DMS 273 (cell line): ENCODE measurements around the gene SETX.
"Not testable (repeated sequence)": the region's sequence is repeated elsewhere in the genome, so short reads cannot be mapped to it uniquely, and the experiment has no call there.

ENCODE experiments used
- DNase-seq: peaks from one replicate; lab custom pipeline; 2025; ENCODE audit not compliant: unreplicated experiment; lab: John Stamatoyannopoulos, UW

SETX gene, protein sequence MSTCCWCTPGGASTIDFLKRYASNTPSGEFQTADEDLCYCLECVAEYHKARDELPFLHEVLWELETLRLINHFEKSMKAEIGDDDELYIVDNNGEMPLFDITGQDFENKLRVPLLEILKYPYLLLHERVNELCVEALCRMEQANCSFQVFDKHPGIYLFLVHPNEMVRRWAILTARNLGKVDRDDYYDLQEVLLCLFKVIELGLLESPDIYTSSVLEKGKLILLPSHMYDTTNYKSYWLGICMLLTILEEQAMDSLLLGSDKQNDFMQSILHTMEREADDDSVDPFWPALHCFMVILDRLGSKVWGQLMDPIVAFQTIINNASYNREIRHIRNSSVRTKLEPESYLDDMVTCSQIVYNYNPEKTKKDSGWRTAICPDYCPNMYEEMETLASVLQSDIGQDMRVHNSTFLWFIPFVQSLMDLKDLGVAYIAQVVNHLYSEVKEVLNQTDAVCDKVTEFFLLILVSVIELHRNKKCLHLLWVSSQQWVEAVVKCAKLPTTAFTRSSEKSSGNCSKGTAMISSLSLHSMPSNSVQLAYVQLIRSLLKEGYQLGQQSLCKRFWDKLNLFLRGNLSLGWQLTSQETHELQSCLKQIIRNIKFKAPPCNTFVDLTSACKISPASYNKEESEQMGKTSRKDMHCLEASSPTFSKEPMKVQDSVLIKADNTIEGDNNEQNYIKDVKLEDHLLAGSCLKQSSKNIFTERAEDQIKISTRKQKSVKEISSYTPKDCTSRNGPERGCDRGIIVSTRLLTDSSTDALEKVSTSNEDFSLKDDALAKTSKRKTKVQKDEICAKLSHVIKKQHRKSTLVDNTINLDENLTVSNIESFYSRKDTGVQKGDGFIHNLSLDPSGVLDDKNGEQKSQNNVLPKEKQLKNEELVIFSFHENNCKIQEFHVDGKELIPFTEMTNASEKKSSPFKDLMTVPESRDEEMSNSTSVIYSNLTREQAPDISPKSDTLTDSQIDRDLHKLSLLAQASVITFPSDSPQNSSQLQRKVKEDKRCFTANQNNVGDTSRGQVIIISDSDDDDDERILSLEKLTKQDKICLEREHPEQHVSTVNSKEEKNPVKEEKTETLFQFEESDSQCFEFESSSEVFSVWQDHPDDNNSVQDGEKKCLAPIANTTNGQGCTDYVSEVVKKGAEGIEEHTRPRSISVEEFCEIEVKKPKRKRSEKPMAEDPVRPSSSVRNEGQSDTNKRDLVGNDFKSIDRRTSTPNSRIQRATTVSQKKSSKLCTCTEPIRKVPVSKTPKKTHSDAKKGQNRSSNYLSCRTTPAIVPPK (N-terminal part only)

DNA sequence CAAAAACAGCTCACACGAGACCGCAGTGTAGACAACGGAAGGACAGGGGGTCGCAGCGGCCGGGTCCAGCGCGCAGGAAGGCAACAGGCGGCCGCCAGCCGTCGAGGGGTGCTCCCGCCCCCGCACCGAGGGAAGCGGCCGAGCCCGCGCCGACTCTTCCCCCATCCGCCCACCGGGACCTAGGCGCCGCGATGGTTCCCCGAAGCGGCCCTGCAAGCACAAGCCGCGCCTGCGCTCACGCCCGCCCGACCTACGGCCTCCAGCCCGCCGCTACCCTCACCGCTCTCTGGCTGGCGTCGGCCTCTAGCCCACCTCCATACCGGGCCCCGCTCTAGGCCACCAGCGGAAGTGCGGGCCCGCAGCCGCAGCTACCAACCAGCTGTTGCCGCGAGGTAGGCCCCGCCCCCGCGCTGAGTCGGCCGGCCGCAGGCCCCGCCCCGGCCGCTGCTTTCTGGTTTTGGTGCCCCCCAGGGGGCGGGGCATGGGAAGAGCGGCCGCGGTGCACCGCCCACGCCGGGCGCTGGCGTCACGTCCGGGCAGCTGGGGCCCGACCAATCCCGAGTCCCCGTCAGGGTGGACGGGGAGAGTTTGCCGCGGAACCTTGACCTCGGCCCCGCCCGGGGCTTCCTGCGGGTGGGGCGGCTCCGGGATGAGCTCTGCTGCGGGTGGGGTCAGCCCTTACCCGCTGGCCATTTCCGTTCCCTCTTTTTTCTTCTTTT, at the start of gene SETX:
Gene SETX, minus strand, starts transcription at position 350 of the 719 bp plus-strand sequence. CDS start 5,558 bp downstream, outside the sequence.
- DNase-seq, result peak; percentile 99

- no peak for DNase-seq
Measured at GRCh38 chr9:132404228-132404881, 49.6 kb upstream of the SETX start.

- DNase-seq, result no peak
Measured at GRCh38 chr9:132401824-132402223, 47.0 kb upstream of the SETX start.

GRCh38 chr9:132395560-132395959, 40.8 kb upstream of the SETX start:
- no peak for DNase-seq

DNA sequence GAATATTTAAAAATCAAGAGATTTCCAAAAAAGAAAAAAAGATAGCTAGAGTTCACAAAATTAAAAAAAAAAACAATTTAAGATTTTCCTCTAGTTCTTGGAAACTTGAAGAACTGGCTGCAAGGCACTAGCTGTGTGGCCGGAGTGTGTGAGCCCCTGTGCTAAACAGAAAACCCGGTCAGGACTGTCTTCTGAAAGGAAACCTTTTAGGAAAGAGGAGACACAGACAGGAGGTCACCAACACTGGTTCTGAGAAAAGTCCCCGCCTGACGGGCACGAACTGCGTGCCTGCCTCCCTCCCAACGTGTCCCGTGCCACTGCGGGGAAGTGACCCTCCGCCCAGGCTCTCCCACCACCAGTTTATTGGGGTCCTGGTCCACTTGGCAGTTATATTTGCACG, 36.7 kb upstream of the SETX start:
- DNase-seq, result no peak

- DNase-seq, result no peak
Measured at GRCh38 chr9:132390966-132391365, 36.2 kb upstream of the SETX start.

DNA sequence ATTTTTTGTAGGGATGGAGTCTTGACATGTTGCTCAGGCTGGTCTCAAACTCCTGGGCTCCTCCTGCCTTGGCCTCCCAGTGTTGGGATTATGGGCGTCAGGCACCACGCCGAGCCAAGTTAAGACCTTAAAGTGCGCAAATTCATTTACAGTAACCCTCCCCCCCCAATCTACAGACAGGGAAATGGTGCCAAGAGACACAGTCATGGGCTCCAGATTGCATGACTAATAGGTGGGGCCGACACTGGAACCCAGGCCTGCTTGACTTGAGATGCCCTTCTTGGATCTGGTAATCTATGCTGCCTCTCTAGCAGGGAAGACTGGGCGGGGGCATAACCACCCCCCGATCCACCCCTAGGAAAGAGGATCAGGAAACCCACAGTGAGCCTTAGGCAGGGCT, 32.3 kb upstream of the SETX start:
- no peak for DNase-seq

DNA sequence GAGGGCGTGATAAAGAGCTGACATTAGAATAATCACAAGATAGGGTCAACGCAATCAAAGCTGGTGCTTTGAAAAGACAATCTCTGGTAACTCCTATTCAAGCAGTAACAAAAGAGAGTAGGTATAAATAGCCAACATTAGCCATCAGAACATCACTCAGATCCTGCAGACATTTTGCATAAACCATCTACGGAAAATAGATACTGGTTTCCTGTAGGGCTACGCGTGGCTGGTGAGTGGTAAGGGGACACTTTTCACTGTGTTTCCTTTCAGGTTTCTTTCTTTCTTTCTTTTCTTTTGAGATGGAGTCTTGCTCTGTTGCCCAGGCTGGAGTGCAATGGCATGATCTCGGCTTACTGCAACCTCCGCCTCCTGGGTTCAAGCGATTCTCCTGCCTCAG, 29.6 kb upstream of the SETX start:
- DNase-seq, result no peak

DNA sequence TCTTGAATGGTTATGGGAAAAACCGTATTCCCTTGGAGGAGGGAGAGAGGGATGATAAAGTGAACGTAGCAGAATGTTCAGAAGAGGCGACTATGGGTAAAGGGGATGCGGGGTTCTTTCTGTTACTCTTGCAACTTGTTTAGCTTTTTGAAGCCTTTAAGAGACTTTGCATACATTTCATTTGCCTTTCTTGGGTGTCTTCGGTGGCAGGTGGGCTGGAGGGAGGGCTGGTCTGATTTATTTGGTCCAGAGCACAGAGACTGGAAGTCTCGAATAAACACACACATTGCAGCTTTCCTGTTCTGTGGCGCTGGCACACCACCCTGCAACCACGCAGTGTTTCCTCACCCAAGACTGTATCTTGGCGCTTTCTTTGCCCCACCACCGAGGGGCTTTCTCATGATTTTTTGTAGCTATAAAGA, 28.7 kb upstream of the SETX start:
- DNase-seq, result no peak

- DNase-seq, result no peak
Measured at GRCh38 chr9:132381966-132382541, 27.3 kb upstream of the SETX start.

GRCh38 chr9:132378416-132378815, 23.6 kb upstream of the SETX start:
- DNase-seq, result not testable (repeated sequence)

GRCh38 chr9:132377769-132378168, 23.0 kb upstream of the SETX start:
- DNase-seq, result not testable (repeated sequence)

DNA sequence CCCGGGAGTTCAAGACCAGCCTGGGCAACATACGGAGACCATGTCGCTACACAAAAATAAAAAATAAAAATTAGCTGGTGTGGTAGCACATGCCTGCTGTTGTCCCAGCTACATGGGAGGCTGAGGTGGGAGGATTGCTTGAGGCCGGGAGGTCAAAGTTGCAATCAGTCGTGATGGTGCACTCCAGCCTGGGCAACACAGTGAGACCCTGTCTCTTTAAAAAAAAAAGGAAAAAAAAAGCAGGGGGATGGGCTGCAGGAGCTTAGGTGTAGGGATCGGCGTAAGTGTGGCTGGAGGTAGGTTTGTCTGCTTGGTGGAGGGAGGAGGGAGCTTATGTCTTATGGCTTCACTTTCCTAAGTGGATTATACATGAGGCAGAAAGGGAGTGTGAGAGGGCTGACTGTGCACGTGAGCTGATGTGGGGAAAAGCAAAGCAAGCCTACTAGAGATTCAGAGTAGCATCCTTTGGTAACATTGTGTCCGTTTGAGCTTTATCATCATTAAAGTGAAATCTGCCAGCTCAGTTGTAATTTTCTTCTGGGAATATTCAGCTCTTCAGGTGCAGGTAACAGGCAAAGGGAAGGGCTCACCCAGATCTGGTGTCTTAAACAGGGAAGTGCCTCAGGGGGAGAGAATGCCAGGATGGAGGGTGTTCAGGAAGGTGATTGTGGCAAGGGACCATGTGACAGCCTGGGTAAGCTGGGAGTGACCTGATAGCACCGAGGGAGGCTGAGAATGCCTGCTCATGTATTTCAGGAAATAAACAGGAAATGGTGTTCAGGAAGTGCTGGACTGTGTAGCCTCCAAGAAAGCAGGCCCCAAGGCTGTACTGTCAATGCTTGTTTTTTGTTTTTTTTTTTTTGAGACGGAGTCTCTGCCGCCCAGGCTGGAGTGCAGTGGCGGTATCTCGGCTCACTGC, 17.6 kb upstream of the SETX start:
- no peak for DNase-seq

DNA sequence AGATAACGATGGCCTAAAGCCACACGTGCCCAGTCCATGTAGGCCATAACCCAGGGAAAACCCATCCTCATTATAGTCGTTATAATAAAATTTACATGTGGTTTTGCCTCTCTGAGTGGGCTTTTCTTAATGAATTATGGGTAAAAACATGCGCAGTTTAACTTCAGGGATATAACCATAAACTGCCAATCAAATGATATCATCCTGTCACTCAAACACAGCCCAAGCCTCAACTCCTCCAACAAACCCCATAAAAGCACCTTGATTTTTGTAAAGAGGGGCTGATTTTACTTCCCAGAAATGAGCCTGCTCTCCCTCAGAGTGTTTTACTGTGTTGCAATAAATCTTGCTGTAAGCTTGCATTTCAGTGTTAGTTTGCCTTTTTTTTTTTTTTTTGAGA, 15.8 kb upstream of the SETX start:
- DNase-seq, result no peak

DNA sequence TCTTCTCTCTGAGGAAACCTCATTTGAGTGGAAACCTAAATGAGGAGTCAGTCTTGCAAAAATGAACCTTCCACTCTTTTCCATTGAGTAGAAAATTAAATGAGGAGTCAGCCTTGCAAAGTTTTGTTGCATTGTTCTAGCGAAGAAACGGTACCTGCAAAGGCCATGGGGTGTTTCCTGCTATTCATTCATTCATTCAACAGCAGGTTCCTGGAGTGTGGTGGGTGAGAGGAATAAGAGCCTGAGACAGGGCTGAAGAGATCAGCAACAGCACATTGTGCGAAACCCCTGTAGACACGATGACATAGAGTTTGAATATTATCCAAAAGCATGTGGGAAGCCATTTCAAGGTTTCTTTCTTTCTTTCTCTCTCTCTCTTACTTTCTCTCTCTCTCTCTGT, 14.6 kb upstream of the SETX start:
- no peak for DNase-seq

GRCh38 chr9:132367613-132368313, 13.0 kb upstream of the SETX start:
- no peak for DNase-seq

GRCh38 chr9:132366481-132366880, 11.7 kb upstream of the SETX start:
- DNase-seq, result no peak

- DNase-seq, result no peak
Measured at GRCh38 chr9:132365986-132366385, 11.2 kb upstream of the SETX start.
